ENCODE results near the gene WNT3A.

Gene WNT3A

DNA sequence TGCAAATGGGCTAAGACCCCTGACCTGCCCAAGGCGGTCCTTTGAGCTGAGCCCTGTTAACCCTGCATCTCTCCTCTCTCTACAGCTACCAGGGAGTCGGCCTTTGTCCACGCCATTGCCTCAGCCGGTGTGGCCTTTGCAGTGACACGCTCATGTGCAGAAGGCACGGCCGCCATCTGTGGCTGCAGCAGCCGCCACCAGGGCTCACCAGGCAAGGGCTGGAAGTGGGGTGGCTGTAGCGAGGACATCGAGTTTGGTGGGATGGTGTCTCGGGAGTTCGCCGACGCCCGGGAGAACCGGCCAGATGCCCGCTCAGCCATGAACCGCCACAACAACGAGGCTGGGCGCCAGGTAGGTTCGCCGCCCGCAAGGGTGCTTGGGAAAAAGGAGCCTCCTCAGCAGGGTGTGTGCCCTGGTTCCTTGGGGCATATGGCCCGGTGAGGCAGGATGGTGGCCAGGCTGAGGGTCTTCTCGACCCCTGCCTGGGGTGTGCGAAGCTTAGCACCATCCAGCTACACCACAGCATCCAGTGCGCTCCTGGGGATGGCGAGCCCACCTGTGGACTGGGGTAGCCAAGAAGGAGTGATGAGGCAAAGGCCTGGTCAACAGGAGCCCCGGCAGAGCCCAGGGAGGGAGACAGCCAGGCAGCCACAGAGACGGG is 43.9 kb downstream of the WNT3A start:
- no peak for DNase-seq

DNA sequence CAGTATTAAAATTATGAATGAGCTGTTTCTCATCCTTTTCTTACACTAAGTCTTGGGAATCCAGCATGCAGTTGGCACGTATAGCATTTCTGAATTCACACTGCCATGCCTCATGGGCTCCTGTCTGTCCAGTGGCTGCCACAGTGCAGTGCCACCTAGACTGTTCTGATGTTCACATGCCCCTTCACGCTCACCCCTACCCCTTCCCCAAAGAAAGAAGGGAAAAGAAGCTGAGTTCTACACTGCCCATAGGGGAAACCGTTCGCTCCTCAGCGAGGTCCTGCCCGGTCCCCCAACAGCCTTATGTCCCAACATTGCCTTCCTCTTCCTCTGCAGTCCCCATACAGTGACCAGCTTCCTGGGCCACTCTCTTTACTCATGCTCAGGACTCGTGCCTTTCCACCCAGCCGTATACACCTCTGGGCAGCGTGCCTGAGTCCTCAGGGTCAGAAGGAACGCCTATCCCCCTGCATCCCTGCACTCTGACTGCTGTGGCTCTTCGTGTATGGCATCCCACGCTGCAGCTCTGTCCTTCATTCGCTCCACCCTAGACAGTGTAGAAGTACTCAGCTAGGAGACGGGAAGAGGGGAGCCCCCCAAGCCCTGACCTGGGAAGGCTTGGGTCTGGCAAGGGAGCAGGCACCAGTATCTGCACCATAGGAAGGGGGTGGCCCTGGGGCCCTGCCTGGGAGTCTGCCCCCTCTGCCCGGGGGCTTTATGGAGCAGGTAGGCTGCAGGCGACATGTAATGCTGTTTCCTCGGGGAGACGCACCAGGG is 51.6 kb downstream of the WNT3A start:
- DNase-seq = no peak

- no peak for DNase-seq
These were observed 52.3 kb downstream of the WNT3A start for GRCh38 chr1:228058949-228059633.

- no peak for DNase-seq
These were observed 53.0 kb downstream of the WNT3A start for GRCh38 chr1:228059634-228060457.

DNA sequence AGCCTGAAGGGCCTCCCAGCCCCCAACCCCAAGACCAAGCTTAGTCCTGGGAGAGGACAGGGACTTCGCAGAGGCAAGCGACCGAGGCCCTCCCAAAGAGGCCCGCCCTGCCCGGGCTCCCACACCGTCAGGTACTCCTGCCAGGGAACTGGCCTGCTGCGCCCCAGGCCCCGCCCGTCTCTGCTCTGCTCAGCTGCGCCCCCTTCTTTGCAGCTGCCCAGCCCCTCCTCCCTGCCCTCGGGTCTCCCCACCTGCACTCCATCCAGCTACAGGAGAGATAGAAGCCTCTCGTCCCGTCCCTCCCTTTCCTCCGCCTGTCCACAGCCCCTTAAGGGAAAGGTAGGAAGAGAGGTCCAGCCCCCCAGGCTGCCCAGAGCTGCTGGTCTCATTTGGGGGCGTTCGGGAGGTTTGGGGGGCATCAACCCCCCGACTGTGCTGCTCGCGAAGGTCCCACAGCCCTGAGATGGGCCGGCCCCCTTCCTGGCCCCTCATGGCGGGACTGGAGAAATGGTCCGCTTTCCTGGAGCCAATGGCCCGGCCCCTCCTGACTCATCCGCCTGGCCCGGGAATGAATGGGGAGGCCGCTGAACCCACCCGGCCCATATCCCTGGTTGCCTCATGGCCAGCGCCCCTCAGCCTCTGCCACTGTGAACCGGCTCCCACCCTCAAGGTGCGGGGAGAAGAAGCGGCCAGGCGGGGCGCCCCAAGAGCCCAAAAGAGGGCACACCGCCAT is 53.8 kb downstream of the WNT3A start:
- DNase-seq = no peak

- DNase-seq = no peak
These were observed 54.8 kb downstream of the WNT3A start for GRCh38 chr1:228061411-228062084.

- no peak for DNase-seq
These were observed 55.4 kb downstream of the WNT3A start for GRCh38 chr1:228062085-228062791.

GRCh38 chr1:228062812-228063211 is 56.0 kb downstream of the WNT3A start:
- no peak for DNase-seq

DNA sequence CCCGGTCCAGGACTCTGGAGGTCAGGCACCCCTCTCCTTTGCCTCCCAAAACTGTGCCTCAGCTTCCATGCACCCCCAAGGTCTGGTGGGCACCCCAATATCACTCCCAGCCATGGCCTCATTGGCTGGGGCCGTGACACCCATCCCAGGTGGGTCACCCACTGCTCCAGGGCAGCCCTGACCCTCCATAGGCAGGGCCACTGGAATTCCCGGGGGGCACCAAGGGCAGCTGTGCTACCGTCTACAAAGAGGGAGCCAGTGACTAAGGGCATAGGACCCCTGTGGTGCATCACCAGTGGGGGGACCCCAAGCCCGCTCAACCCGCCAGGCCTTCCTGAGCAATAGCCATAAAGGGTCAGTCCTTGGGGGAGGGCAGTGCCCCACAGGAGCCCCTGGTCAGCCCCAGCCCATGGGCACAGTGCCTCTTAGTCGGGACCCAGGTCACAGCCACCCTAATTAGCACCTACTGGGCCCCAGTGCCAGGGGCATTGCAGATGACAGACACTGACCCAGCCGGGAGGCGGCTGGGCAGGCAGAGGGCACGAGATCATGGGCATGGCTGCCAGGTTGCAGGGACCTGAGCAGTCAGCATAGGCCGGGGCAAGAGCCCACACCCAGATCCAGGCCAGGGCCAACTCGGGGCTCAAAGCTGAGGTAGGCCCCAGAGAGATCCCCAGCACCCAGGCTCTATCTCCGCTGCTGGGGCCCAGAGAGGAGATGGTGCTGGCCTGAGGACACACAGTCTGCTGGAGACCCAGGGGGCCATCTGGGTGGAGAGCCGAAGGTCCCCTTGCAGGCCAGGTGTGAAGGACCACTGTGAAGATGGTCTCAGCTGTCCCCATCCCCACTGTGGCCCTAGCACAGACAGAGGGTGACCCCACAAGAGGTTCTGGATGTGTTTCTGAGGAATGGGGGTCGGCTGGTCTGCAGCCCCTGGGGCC is 56.7 kb downstream of the WNT3A start:
- DNase-seq = no peak

GRCh38 chr1:228064296-228064695 is 57.5 kb downstream of the WNT3A start:
- DNase-seq = no peak

GRCh38 chr1:228064741-228065542 is 58.1 kb downstream of the WNT3A start:
- DNase-seq = no peak

DNA sequence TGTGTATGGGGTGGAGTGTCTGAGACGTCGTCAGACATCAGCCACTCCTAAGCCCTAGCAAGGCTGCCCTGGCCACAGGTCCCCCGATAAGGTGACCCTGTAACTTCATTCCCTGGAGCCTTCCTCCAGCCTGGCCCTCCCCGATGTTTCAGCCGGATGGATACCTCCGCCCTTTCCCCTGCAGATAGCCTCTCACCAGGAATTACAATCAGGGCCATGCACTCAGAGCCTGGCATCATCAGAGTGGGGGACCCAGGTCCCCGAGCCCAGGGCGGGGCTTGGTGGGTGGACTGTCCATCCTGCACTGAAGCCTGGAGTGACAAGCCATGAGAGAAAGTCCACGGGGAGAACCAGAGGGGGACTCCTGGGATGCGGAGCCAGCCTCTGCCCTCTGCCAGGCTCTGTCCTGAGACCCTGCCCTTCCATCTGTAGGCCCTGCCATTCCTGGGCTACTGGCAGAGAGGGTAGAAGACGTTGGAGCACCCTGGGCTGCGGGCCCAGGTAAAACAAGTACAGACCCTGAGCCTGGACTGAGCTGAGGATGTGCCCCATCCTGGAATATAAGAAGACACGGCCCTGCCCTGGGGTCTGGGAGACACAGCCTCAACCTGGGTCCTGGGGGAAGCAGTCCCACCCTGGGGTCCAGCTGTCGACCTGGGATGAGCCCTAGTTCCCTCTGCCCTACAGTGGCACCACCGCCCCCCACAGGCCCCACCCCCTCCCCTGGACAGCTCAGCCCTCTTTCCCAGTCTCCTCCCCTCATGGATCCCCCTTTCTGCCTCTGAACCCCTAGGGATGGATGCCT is 58.9 kb downstream of the WNT3A start:
- no peak for DNase-seq

- DNase-seq = no peak
These were observed 59.6 kb downstream of the WNT3A start for GRCh38 chr1:228066416-228066815.

GRCh38 chr1:228066891-228067654 is 60.3 kb downstream of the WNT3A start:
- no peak for DNase-seq

GRCh38 chr1:228068359-228068758 is 61.6 kb downstream of the WNT3A start:
- DNase-seq = no peak

DNA sequence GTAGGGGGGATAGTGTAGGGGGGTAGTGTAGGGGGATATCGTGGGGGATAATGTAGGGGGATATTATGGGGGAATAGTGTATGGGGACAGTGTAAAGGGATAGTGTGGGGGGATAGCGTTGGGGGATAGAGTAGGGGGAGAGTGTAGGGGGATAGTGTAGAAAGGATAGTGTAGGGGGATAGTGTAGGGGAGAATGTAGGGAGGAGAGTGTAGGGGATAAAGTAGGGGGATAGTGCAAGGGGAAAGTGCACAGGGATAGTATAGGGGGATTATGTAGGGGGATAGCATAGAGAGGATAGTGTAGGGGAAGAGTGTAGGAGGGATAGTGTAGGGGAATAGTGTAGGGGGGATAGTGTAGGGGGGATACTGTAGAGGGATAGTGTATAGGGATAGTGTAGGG is 63.4 kb downstream of the WNT3A start:
- DNase-seq = no peak

DNA sequence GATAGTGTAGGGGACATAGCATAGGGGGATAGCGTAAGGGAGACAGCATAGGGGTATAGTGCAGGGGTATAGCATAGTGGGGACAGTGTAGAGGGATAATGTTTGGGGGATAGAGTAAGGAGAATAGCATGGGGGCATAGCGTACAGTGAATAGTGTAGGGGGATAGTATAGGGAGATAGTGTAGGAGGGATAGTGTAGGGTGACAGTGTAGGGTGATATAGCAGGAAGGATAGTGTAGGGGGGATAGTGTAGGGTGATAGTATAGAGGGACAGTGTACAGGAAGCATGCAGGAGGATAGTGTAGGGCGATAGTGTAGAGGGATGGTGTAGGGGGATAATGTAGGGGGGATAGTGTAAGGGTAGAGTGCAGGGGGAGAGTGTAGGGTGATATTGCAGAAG is 64.1 kb downstream of the WNT3A start:
- no peak for DNase-seq
